Activated naive CD4-positive, alpha-beta T cell treated with anti-CD3 and anti-CD28 coated beads, Interleukin-2, amount 50 U/mL, for 72 hours (primary cell): Measurements from ENCODE around the gene SPATA2. TPM values are rescaled to one million over a fixed set of nuclear protein-coding genes. Genes with fewer than 3 reads are reported as not detected.
"Not testable (repeated sequence)": the region's sequence is repeated elsewhere in the genome, so short reads cannot be mapped to it uniquely, and the experiment has no call there.

Experiments used
- ATAC-seq, 2 donors: fragments of 150-1000 bp; cut with Tn5 transposase; 2 replicates each; pipeline ENCODE4 v1.10.0; 2021; ENCODE audit warnings: mild to moderate bottlenecking in 2 of 2, moderate library complexity in 2 of 2
- DNase-seq, 2 donors: peaks; one replicate each; pipeline ENCODE4 v3.0.0; 2021 to 2022; ENCODE audit warnings: low spot score in 2 of 2
- H3K27ac Mint-ChIP-seq, 2 donors: one replicate each; pipeline ENCODE4 v1.8.0; 2022; ENCODE audit warnings: mild to moderate bottlenecking in 2 of 2, mixed read lengths in 2 of 2
- H3K36me3 Mint-ChIP-seq, 2 donors: one replicate each; pipeline ENCODE4 v1.8.0; 2022; ENCODE audit warnings: mixed read lengths in 2 of 2
- H3K9me3 Mint-ChIP-seq, 2 donors: one replicate each; pipeline ENCODE4 v1.8.0; 2022; ENCODE audit warnings: mixed read lengths in 2 of 2
- total RNA-seq, 2 donors: library from RNA; stranded (reverse); gene quantifications; one replicate each; pipeline ENCODE4 v1.2.3, GENCODE V29; 2022

Gene SPATA2, protein sequence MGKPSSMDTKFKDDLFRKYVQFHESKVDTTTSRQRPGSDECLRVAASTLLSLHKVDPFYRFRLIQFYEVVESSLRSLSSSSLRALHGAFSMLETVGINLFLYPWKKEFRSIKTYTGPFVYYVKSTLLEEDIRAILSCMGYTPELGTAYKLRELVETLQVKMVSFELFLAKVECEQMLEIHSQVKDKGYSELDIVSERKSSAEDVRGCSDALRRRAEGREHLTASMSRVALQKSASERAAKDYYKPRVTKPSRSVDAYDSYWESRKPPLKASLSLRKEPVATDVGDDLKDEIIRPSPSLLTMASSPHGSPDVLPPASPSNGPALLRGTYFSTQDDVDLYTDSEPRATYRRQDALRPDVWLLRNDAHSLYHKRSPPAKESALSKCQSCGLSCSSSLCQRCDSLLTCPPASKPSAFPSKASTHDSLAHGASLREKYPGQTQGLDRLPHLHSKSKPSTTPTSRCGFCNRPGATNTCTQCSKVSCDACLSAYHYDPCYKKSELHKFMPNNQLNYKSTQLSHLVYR
- total RNA-seq: 1 to 10 TPM; 7.2 to 7.9 TPM

DNA sequence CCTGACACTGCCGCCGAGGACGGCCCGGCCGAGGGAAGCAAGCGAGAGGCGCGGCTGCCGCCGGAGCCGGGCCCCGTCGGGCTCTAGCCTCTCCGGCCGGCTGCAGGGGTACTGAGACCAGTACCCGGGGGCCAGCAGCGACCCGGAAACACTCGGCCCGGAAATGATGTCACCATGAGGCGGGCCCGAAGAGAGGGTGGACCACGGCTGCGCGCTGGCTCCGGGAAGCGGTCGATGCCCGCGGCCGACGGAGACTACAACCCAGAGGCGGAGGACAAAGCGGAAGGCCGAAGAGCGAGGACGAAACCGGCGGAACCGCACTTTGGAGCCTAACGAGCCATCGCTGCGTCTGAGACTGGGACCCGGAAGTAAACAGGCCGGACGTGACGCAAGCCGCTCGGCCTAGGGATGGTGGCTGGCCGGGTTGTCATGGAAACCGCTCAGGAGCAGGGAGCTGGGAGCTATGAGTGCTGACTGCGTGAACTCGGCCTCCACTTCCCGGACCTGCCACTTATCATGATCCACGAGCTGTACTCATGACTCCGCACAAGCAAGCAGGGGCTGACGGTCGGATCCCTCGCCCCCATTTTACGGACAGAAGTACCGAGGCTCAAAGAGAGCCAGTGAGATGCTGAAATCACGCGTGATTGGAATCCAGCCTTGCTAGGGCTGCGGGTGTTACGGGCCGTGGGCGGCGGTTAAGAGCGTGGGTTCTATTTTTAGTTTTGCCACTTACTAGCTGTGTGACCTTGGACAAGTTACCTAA is at the start of gene SPATA2:
Gene SPATA2, minus strand, starts transcription at position 150 of the 766 bp plus-strand sequence. CDS start 7,039 bp downstream, outside the sequence.
- Mint-ChIP-seq H3K27ac (peak within 1 kb of the TSS; percentile 99 to 100), H3K9me3 (no peaks in the 10 kb centered on the region), H3K36me3 (no peaks in the 10 kb centered on the region)
- peak; percentile 93 to 94 for ATAC-seq
- DNase-seq: peak; percentile 91 to 95

DNA sequence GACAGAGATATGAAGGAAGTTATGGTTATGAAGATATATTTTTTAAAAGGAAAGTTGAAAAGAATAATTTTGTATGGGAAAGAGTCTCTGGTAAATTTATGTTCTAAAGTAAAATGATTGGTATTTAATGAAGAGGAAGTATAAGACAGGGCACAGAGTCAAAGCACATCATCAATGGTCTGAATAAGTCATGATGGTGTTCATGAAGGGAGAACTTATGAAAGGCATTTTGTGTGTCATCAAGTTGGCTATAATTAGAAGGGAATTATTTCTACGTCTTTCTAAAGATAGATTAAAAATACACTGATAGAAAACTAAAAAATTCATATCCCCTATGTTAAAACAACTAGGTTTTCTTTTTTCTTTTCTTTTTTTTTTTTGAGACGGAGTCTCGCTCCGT is 46.1 kb upstream of the SPATA2 start:
- DNase-seq: no peak
- H3K27ac Mint-ChIP-seq: no peak overlapping the region
- H3K9me3 Mint-ChIP-seq: no peaks in the 10 kb centered on the region
- ATAC-seq: no peak
- peaks cover 0 to 10% of the 10 kb centered on the region in 2 donors for H3K36me3 Mint-ChIP-seq

DNA sequence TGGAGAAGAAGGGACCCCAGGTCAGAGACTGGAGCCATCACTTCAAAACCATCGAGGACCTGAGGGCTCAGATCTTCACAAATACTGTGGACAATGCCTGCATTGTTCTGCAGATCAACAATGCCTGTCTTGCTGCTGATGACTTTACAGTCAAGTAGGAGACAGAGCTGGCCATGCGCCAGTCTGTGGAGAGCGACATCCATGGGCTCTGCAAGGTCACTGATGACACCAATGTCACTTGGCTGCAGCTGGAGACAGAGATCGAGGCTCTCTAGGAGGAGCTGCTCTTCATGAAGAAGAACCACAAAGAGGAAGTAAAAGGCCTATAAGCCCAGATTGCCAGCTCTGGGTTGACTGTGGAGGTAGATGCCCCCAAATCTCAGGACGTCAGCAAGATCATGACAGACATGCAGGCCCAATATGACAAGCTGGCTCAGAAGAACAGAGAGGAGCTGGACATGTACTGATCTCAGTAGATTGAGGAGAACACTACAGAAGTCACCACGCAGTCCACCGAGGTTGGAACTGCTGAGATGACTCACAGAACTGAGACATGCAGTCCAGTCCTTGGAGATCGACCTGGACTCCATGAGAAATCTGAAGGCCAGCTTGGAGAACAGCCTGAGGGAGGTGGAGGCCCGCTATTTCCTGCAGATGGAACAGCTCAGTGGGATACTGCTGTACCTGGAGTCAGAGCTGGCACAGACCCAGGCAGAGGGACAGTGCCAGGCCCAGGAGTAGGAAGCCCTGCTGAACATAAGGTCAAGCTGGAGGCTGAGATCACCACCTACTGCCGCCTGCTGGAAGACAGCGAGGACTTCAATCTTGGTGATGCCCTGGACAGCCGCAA is 42.0 kb upstream of the SPATA2 start:
- Mint-ChIP-seq H3K27ac (peak overlapping the region in 1 of 2 donors; percentile 44), H3K36me3 (peaks cover 6 to 24% of the 10 kb centered on the region in 2 donors)
- DNase-seq, ATAC-seq, H3K9me3 Mint-ChIP-seq: not testable (repeated sequence)

DNA sequence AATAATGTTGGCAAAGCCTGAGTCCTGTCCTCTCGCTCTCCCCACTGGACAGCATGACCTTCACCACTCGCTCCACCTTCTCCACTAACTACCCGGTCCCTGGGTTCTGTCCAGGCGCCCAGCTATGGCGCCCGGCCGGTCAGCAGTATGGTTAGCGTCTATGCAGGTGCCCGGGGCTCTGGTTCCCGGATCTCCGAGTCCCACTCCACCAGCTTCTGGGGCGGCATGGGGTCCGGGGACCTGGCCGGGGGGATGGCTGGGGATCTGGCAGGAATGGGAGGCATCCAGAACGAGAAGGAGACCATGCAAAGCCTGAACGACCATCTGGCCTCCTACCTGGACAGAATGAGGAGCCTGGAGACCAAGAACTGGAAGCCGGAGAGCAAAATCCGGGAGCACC is 41.4 kb upstream of the SPATA2 start:
- H3K36me3 Mint-ChIP-seq: peaks cover 6 to 28% of the 10 kb centered on the region in 2 donors
- peak overlapping the region in 1 of 2 donors; percentile 44 for H3K27ac Mint-ChIP-seq
- DNase-seq (no peak), ATAC-seq (no peak)
- H3K9me3 Mint-ChIP-seq: no peaks in the 10 kb centered on the region

DNA sequence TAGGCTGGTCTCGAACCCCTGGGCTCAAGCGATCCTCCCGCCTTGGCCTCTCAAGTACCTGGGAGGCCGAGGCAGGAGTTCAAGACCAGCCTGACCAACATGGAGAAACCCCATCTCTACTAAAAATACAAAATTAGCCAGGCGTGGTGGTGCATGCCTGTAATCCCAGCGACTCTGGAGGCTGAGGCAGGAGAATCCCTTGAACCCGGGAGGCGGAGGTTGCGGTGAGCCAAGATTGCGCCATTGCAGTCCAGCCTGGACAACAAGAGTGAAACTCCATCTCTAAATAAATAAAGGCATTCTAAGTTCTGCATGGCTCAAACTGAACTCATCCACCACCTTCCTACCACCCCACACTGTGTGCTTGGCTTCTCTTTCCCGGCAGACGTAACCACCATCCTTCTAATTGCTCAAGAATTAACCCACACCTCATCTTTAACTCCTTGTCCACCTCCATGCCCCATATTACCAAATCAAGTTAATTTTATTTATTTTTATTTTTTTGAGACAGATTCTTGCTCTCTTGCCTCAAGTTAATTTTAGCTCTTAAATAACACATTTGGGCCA is 40.6 kb upstream of the SPATA2 start:
- not testable (repeated sequence) for H3K27ac Mint-ChIP-seq, DNase-seq, H3K9me3 Mint-ChIP-seq, ATAC-seq
- H3K36me3 Mint-ChIP-seq: peaks cover 6 to 34% of the 10 kb centered on the region in 2 donors

DNA sequence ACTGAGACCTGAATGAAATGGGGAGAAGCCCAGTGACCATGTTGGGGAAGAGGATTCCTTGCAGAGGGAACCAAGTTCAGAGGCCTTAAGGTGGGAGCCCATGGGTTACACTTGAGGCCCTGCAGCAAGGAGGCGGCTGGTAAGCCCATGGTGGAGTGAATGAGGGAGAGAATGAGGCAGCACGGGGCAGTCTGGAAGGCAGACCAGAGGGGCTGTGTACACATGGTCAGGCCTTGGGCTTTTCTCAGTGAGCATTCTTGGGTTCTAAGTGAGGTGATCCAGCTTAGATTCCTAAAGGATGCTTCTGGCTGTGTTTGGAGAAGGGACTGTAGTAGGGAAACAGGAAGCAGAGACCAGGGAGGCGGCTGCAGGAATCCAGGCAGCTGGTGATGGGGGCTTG is 39.8 kb upstream of the SPATA2 start:
- Mint-ChIP-seq H3K36me3 (peaks cover 6 to 37% of the 10 kb centered on the region in 2 donors), H3K9me3 (no peaks in the 10 kb centered on the region), H3K27ac (peak overlapping the region in 1 of 2 donors; percentile 15)
- no peak for DNase-seq
- no peak for ATAC-seq

DNA sequence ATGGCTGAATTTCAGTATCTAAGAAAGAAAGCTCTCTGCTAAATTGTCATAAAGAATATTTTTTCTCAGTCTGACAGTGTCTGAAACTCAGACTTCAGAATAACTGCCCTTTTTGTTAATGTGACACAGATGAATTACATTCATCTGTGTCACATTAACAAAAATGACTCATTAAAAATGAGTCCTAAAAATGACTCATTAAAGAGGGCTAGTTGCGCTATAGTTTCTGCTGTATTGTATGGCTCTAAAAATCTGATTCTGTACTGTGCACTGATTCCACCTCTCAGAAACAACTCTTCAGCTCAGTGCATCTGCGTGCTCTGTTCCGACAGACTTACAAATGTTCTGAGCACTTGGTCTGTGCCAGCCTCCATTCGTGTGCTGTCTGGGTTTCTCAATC is 35.8 kb upstream of the SPATA2 start:
- DNase-seq (no peak), ATAC-seq (peak; percentile 85 to 98)
- peak overlapping the region in 1 of 2 donors; percentile 55 for H3K27ac Mint-ChIP-seq
- no peaks in the 10 kb centered on the region for H3K9me3 Mint-ChIP-seq
- H3K36me3 Mint-ChIP-seq: peaks cover 15 to 59% of the 10 kb centered on the region in 2 donors

DNA sequence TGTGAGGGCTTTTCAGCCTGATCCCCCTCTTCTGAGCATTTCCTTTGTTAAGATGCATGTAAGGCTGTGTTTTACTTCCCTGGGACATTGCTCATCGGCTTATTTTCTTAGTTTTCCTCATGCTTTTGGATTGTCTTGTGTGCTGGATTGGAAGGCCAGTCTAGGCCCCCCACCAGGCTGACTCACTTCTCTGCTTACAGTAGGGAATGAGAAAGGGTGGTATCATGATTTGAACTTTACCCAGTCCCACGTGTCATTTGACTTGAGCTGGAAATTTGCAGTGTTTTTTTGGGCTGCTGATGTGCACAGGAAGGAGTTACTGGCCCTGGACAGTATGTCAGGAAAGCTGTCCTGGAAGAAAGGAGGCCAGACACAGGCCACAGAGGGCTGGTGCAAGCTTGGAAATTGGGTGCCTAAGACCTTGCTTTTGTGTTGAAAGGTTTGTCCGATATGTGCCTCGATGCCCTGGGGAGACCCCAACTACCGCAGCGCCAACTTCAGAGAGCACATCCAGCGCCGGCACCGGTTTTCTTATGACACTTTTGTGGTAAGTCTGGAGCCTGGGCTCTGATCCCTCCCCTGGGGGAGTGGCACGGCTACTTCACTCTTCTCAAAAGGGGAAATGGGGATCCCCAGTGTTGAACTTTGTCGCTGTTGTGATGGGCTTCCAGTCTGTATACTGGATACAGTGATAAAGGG is 33.6 kb upstream of the SPATA2 start:
- ATAC-seq (no peak), DNase-seq (no peak)
- H3K9me3 Mint-ChIP-seq: no peaks in the 10 kb centered on the region
- H3K27ac Mint-ChIP-seq: peak overlapping the region in 1 of 2 donors; percentile 2
- H3K36me3 Mint-ChIP-seq: peaks cover 9 to 61% of the 10 kb centered on the region in 2 donors

DNA sequence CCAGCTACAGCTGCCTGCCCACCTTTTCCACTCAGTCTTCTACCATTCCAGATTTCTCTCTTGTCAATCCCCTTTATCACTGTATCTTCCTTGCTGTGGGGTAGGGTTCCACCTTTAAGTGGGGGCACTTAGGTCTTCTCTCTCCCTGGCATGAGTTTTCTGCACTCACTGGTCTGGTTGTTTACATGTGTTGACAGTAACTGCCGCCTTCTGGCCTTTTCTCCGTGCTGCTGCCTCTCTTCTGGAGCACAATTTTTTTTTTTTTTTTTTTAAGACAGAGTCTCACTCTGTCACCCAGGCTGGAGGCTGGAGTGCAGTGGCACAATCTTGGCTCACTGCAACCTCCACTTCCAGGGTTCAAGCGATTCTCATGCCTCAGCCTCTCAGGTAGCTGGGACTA is 32.8 kb upstream of the SPATA2 start:
- H3K36me3 Mint-ChIP-seq: peaks cover 9 to 61% of the 10 kb centered on the region in 2 donors
- no peaks in the 10 kb centered on the region for H3K9me3 Mint-ChIP-seq
- no peak overlapping the region for H3K27ac Mint-ChIP-seq
- DNase-seq (no peak), ATAC-seq (no peak)

DNA sequence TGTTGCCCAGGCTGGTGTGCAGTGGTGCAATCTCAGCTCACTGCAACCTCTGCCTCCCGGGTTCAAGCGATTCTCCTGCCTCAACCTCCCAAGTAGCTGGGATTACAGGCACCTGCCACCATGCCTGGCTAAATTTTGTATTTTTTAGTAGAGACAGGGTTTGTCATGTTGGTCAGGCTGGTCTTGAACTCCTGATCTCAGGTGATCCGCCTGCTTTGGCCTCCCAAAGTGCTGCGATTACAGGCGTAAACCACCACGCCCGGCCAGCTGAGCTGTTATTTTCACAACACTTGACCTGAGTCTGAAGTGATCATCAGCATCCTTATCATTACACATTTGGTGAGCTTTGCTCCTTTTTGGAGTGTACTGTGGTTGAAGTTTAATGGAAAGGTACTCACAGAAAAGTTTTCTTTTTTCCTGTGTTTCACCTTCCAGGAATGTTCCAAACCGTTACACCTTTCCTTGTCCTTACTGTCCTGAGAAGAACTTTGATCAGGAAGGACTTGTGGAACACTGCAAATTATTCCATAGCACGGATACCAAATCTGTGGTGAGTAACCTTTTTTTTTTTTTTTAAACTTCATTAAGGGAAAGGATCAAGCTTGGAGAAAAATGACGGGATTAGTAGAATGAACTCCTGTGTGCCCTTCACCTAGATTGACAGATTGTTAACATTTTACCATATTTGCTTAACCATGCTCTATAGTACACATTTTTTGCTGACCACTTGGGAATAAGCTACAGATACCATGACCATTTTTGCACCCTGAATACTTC is 30.6 kb upstream of the SPATA2 start:
- H3K9me3 Mint-ChIP-seq: no peaks in the 10 kb centered on the region
- no peak overlapping the region for H3K27ac Mint-ChIP-seq
- ATAC-seq (no peak), DNase-seq (no peak)
- H3K36me3 Mint-ChIP-seq: peaks cover 9 to 52% of the 10 kb centered on the region in 2 donors

DNA sequence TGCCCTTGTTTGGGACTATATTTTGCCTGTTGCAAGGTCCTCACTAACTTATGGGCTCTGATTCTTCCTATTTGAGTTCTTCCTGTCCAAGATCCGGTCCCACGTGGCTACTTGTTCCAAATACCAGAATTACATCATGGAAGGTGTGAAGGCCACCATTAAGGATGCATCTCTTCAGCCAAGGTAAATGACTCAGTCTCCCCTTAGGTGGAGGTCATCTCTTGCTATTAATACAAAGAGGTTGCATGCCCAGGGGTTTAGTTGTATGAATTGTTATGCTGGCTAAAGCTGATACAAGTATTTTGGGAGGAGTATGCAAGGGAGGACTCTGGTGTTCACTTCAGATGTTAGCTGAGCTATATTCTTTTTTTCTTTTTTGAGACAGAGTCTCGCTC is 30.0 kb upstream of the SPATA2 start:
- peaks cover 9 to 52% of the 10 kb centered on the region in 2 donors for H3K36me3 Mint-ChIP-seq
- no peaks in the 10 kb centered on the region for H3K9me3 Mint-ChIP-seq

DNA sequence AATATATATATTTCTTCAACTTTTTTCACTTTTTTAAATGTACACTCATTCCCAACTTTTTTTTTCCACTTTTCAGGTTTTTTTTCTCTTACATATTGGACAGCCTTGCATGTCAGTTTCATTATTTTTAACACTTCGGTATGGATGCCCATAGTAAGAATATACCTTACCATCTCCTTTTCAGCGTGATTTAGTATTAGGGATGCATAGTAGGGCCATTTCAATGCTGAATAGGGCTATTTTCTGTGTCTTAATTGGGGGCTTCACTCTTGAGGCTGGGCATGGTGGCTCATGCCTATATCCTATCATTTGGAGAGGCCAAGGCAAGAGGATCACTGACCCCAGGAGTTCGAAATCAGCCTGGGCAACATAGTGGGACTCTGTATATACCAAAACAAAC is 27.6 kb upstream of the SPATA2 start:
- DNase-seq (no peak), ATAC-seq (no peak)
- Mint-ChIP-seq H3K27ac (no peak overlapping the region), H3K9me3 (no peaks in the 10 kb centered on the region), H3K36me3 (peaks cover 0 to 48% of the 10 kb centered on the region in 2 donors)

More for the DNA sequence above, 30.0 kb upstream of the SPATA2 start:
- DNase-seq: no peak
- no peak overlapping the region for H3K27ac Mint-ChIP-seq
- ATAC-seq: no peak

DNA sequence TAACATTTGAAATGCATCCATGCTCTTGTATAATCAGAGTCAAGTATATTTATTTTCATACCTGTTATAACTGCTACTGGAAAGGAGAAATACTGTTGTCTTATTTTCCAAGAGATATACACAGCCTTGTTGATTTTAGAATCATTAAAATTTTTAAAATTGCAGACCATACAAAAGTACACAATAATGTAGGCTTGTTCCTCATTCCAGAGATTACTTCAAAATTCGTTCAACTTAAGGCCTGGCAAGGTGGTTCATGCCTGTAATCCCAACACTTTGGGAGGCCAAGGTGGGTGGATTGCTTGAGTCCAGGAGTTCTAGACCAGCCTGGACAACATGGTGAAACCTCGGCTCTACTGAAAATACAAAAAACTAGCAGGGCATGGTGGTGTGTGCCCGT is 27.0 kb upstream of the SPATA2 start:
- peaks cover under 1 to 42% of the 10 kb centered on the region in 2 donors for H3K36me3 Mint-ChIP-seq
- no peak for DNase-seq
- no peaks in the 10 kb centered on the region for H3K9me3 Mint-ChIP-seq
- no peak overlapping the region for H3K27ac Mint-ChIP-seq
- ATAC-seq: no peak

DNA sequence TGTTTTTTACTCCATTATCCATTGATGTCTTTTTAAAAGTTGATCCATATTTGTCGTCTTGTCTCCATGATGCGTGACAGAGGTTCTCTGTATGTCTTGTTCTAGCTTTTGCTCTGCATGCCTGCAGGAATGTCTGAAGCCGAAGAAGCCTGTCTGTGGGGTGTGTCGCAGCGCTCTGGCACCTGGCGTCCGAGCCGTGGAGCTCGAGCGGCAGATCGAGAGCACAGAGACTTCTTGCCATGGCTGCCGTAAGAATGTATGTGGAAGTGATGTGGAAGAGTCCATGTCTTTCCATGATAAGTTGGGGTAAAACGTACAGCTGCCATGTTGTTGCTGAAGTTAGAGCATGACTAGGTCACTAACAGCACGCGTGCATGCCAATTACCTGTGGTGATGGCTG is 26.1 kb upstream of the SPATA2 start:
- no peaks in the 10 kb centered on the region for H3K9me3 Mint-ChIP-seq
- ATAC-seq: no peak
- H3K27ac Mint-ChIP-seq: peak overlapping the region in 1 of 2 donors; percentile 89
- no peak for DNase-seq
- H3K36me3 Mint-ChIP-seq: peaks cover 8 to 41% of the 10 kb centered on the region in 2 donors
